Endothelial cell of umbilical vein (primary cell): Measurements from ENCODE around the gene LAD1. TPM values are rescaled to one million over a fixed set of nuclear protein-coding genes. Genes with fewer than 3 reads are reported as not detected.

Source experiments
- BruUV-seq: library from RNA; stranded (reverse); fragments of 400-500 nt; replicated peaks from 2 replicates; lab custom pipeline; 2021; lab: Mats Ljungman, UMichigan
- CTCF ChIA-PET: fragments of 300-600, 350-600 bp; sonication (Branson Sonifier 250); formaldehyde crosslinking; loops from one replicate; lab custom pipeline; 2021; ENCODE audit warnings: antibody characterized with exemption, inconsistent platforms; lab: Charles Lee
- POLR2A ChIA-PET: fragments of 300-600, 350-600 bp; sonication (Branson Sonifier 250); formaldehyde crosslinking; loops from one replicate; lab custom pipeline; 2021; ENCODE audit warnings: antibody characterized with exemption, inconsistent platforms; lab: Charles Lee
- DNase-seq: peaks from one replicate; pipeline ENCODE4 v3.0.0-alpha.2; 2011; ENCODE audit warnings: low read depth, low spot score
- FAIRE-seq: peaks from 2 replicates; lab custom pipeline; 2011; peaks lifted over from hg19 to GRCh38; lab: Jason Lieb, UNC
- H2AFZ ChIP-seq: 2 replicates; pipeline ENCODE4 v1.6.0; 2012; ENCODE audit warnings: low read depth, low read length, control low read depth, inconsistent platforms
- H3K27ac ChIP-seq: 2 replicates; pipeline ENCODE4 v1.5.1; 2011; ENCODE audit warnings: low read depth, mild to moderate bottlenecking, control low read depth, low read length, moderate library complexity; ENCODE audit not compliant: insufficient read depth
- H3K27me3 ChIP-seq, 2 experiments: 2 replicates each; pipeline versions ENCODE4 v1.6.0 to v1.6.1; 2011; ENCODE audit warnings: low read length in 2 of 2, mixed read lengths in 1 of 2; ENCODE audit not compliant: control insufficient read depth in 2 of 2, insufficient read depth in 2 of 2
- H3K36me3 ChIP-seq, 2 experiments: 2 replicates in 1 of 2; 3 replicates in 1 of 2; pipeline ENCODE4 v1.5.1; 2011; ENCODE audit warnings: low read length in 2 of 2, mild to moderate bottlenecking in 1 of 2, moderate library complexity in 1 of 2; ENCODE audit not compliant: control insufficient read depth in 2 of 2, insufficient read depth in 2 of 2; ENCODE audit errors: extremely low read depth in 1 of 2
- H3K4me1 ChIP-seq: 3 replicates; pipeline ENCODE4 v1.5.1; 2011; ENCODE audit warnings: mild to moderate bottlenecking, low read length; ENCODE audit not compliant: control insufficient read depth, insufficient read depth; ENCODE audit errors: extremely low read depth
- H3K4me2 ChIP-seq: 2 replicates; pipeline ENCODE4 v1.6.1; 2011; ENCODE audit warnings: low read length, control low read depth, mixed read lengths; ENCODE audit not compliant: insufficient read depth
- H3K4me3 ChIP-seq, 3 experiments: fragments of 200-600 bp in 1 of 3; sonication (generic), shearing (Covaris generic) in 1 of 3; replicated peaks in 1 of 3; 2 replicates each; pipeline ENCODE4 v1.5.1; 2011 to 2016; ENCODE audit warnings: control low read depth in 3 of 3, low read length in 3 of 3, mild to moderate bottlenecking in 2 of 3, inconsistent platforms in 1 of 3, low read depth in 1 of 3, moderate library complexity in 1 of 3; ENCODE audit not compliant: insufficient read depth in 1 of 3
- H3K79me2 ChIP-seq: 2 replicates; pipeline ENCODE4 v1.6.0; 2012; ENCODE audit warnings: low read length, inconsistent platforms; ENCODE audit not compliant: control insufficient read depth, insufficient read depth
- H3K9ac ChIP-seq: replicated peaks from 2 replicates; pipeline ENCODE3; 2011; ENCODE audit warnings: low read length, control low read depth; ENCODE audit not compliant: insufficient read depth; ENCODE audit errors: extremely low read depth
- H3K9me1 ChIP-seq: replicated peaks from 3 replicates; pipeline ENCODE4 v1.6.0; 2011; ENCODE audit warnings: mild to moderate bottlenecking, low read length; ENCODE audit not compliant: control insufficient read depth, insufficient read depth; ENCODE audit errors: extremely low read depth
- H3K9me3 ChIP-seq: replicated peaks from 2 replicates; pipeline ENCODE4 v1.5.1; 2012; ENCODE audit warnings: low read length, inconsistent platforms; ENCODE audit not compliant: control insufficient read depth, insufficient read depth
- H4K20me1 ChIP-seq: replicated peaks from 2 replicates; pipeline ENCODE3; 2011; ENCODE audit warnings: mild to moderate bottlenecking, low read length; ENCODE audit not compliant: control insufficient read depth, insufficient read depth; ENCODE audit errors: extremely low read depth
- CTCF ChIP-seq, 2 donors: IDR thresholded peaks; 1 replicate in 1 of 2; 2 replicates in 1 of 2; pipeline ENCODE4 v1.5.1; 2011; ENCODE audit warnings: low read length in 2 of 2, mild to moderate bottlenecking in 2 of 2, moderate library complexity in 2 of 2, control low read depth in 1 of 2, inconsistent platforms in 1 of 2, low read depth in 1 of 2; ENCODE audit not compliant: insufficient read depth in 1 of 2; ENCODE audit errors: extremely low read depth in 1 of 2
- EZH2 ChIP-seq: IDR thresholded peaks from 2 replicates; pipeline ENCODE4 v1.6.1; 2012; ENCODE audit warnings: borderline replicate concordance, low read depth, mild to moderate bottlenecking, moderate library complexity, low read length, inconsistent platforms; ENCODE audit not compliant: severe bottlenecking
- FOS ChIP-seq: IDR thresholded peaks from 2 replicates; pipeline ENCODE4 v1.6.1; 2011; ENCODE audit warnings: mild to moderate bottlenecking, low read length, moderate library complexity, borderline replicate concordance; ENCODE audit not compliant: insufficient read depth
- GATA2 ChIP-seq: IDR thresholded peaks from 2 replicates; pipeline ENCODE4 v1.7.0; 2011; ENCODE audit warnings: low read depth, mild to moderate bottlenecking, moderate library complexity, mixed read lengths, low read length; ENCODE audit not compliant: insufficient read length, insufficient read depth
- JUN ChIP-seq: IDR thresholded peaks from 2 replicates; pipeline ENCODE4 v1.6.1; 2011; ENCODE audit warnings: borderline replicate concordance, low read depth; ENCODE audit not compliant: insufficient read length, insufficient read depth
- MAX ChIP-seq: IDR thresholded peaks from 2 replicates; pipeline ENCODE4 v1.6.1; 2011; ENCODE audit not compliant: insufficient read depth, insufficient read length
- MYC ChIP-seq: IDR thresholded peaks from one replicate; pipeline ENCODE4 v1.6.1; 2011; ENCODE audit warnings: mild to moderate bottlenecking, low read depth, low read length
- POLR2A ChIP-seq: IDR thresholded peaks from 2 replicates; pipeline ENCODE4 v1.6.1; 2012; ENCODE audit warnings: low read depth, mild to moderate bottlenecking, control low read depth, low read length
- POLR2AphosphoS5 ChIP-seq: IDR thresholded peaks from 2 replicates; pipeline ENCODE4 v1.6.1; 2012; ENCODE audit warnings: low read depth, mild to moderate bottlenecking, control low read depth, low read length, moderate library complexity; ENCODE audit not compliant: insufficient read depth
- dilution Hi-C: fragments of 300-500 bp; cut with MboI; formaldehyde crosslinking; loops from one replicate; pipeline ENCODE4 v1.15.0; 2019; ENCODE audit warnings: low sequenced_read_pairs; ENCODE audit not compliant: extremely low pct_ligation_motif_present
- intact Hi-C: fragments of 100-400 bp; cut with micrococcal nuclease; formaldehyde crosslinking; loops from one replicate; pipeline ENCODE4 v1.10.0; 2022
- polyA plus RNA-seq, 4 experiments: library from polyadenylated mRNA; depleted of rRNA in 3 of 4; stranded (reverse) in 3 of 4; unstranded in 1 of 4; fragments of >200 nt; gene quantifications; 2 replicates each; pipeline versions ENCODE4 v1.2.1 to v1.2.3, GENCODE V29; 2011 to 2012; ENCODE audit warnings: missing spikeins in 1 of 4
- total RNA-seq: library from RNA; stranded (reverse); gene quantifications from 2 replicates; pipeline ENCODE4 v1.2.3, GENCODE V29; 2021

LAD1 gene
- total and polyA plus RNA-seq, 2 donors (not counting 3 experiments of a cell fraction or from before 2014, with no cell fraction given), result not detected

- FAIRE-seq, result no peak
- no peaks in the 10 kb centered on the region for H3K79me2 ChIP-seq
- no peak for DNase-seq
Observed at GRCh38 chr1:201422026-201422425, 22.9 kb upstream of the LAD1 start.

More at GRCh38 chr1:201422026-201422425, 22.9 kb upstream of the LAD1 start:
- Histone ChIP-seq H3K9me3 (no peaks in the 10 kb centered on the region), H3K4me3 (no peak overlapping the region), H3K27ac (no peak overlapping the region), H3K27me3 (peaks cover 4% of the 10 kb centered on the region in 2 experiments), H3K36me3 (no peaks in the 10 kb centered on the region), H2AFZ (no peak overlapping the region), H3K4me2 (no peak overlapping the region), H3K9me1 (no peaks in the 10 kb centered on the region), H3K4me1 (no peaks in the 10 kb centered on the region), H3K9ac (no peak overlapping the region), H4K20me1 (no peaks in the 10 kb centered on the region)
- intact Hi-C loops (no loop called here), dilution Hi-C loops (no loop called here)
- ChIA-PET CTCF (interaction anchor here (1.2 kb wide), 1 partner anchor 14 kb away, joined by 7 read pairs; no protein-coding TSS in a partner anchor), POLR2A (no interaction called here)
- no peak for TF ChIP-seq EZH2
- no peak for TF ChIP-seq POLR2AphosphoS5
- no peak for TF ChIP-seq FOS
- TF ChIP-seq GATA2, result no peak
- TF ChIP-seq POLR2A, result no peak
- no peak for TF ChIP-seq JUN
- TF ChIP-seq CTCF (IDR thresholded peaks at IDR 0.05; ENCODE audit: extremely low read depth in 1 of 2, insufficient read depth in 1 of 2, low read depth in 1 of 2, low read length in 2 of 2), result no peak
- TF ChIP-seq MYC, result no peak
- TF ChIP-seq MAX, result no peak
- no TSS peak for BruUV-seq
